Measurements from ENCODE around the gene CBL. TPM values are rescaled to one million over a fixed set of nuclear protein-coding genes. Genes with fewer than 3 reads are reported as not detected.
A peak's percentile ranks its signal among the peaks of the same experiment; 100 is the strongest.

Gene CBL
- total RNA-seq, 2 donors from 2014 or later = 29.1 to 50.5 TPM

GRCh38 chr11:119282495-119282894 lies 76.4 kb downstream of the CBL start:
- Mint-ChIP-seq H3K4me3 (no peak overlapping the region), H3K4me1 (ENCODE audit: low read depth in 2 of 2) (peaks cover 9 to 13% of the 10 kb centered on the region in 2 donors), H3K36me3 (peaks cover 20% of the 10 kb centered on the region), H3K9me3 (no peaks in the 10 kb centered on the region), H3K27me3 (no peaks in the 10 kb centered on the region), H3K27ac (peak overlapping the region in 1 of 2 donors; percentile 2)
- DNase-seq (ENCODE audit: low spot score) = no peak
- ATAC-seq = peak; percentile 59 to 65

GRCh38 chr11:119284344-119285157 lies 78.4 kb downstream of the CBL start:
- Mint-ChIP-seq H3K9me3 (no peaks in the 10 kb centered on the region), H3K27ac (no peak overlapping the region), H3K4me3 (no peak overlapping the region), H3K36me3 (peaks cover 20% of the 10 kb centered on the region), H3K27me3 (no peaks in the 10 kb centered on the region), H3K4me1 (ENCODE audit: low read depth in 2 of 2) (peaks cover 9 to 18% of the 10 kb centered on the region in 2 donors)
- DNase-seq (ENCODE audit: low spot score) = no peak
- no peak for ATAC-seq

GRCh38 chr11:119285431-119285830 lies 79.3 kb downstream of the CBL start:
- Mint-ChIP-seq H3K27me3 (no peaks in the 10 kb centered on the region), H3K27ac (no peak overlapping the region), H3K4me3 (no peak overlapping the region), H3K9me3 (no peaks in the 10 kb centered on the region), H3K36me3 (peaks cover 20% of the 10 kb centered on the region), H3K4me1 (ENCODE audit: low read depth in 2 of 2) (peaks cover 9 to 18% of the 10 kb centered on the region in 2 donors)
- DNase-seq (ENCODE audit: low spot score) = no peak
- no peak for ATAC-seq

- Mint-ChIP-seq H3K27me3 (no peaks in the 10 kb centered on the region), H3K27ac (no peak overlapping the region), H3K4me1 (ENCODE audit: low read depth in 2 of 2) (peaks cover 0 to 5% of the 10 kb centered on the region in 2 donors), H3K36me3 (peaks cover 20% of the 10 kb centered on the region), H3K9me3 (no peaks in the 10 kb centered on the region), H3K4me3 (no peak overlapping the region)
- no peak for DNase-seq (ENCODE audit: low spot score)
- ATAC-seq = no peak
These were observed 82.1 kb downstream of the CBL start for GRCh38 chr11:119288219-119288618.

- Mint-ChIP-seq H3K27me3 (no peaks in the 10 kb centered on the region), H3K36me3 (peaks cover 16% of the 10 kb centered on the region), H3K9me3 (no peaks in the 10 kb centered on the region), H3K4me3 (no peak overlapping the region), H3K4me1 (ENCODE audit: low read depth in 2 of 2) (peaks cover 0 to 5% of the 10 kb centered on the region in 2 donors), H3K27ac (no peak overlapping the region)
- ATAC-seq (no peak), DNase-seq (ENCODE audit: low spot score) (no peak)
These were observed 84.9 kb downstream of the CBL start for GRCh38 chr11:119290894-119291497.

GRCh38 chr11:119293461-119293860 lies 87.3 kb downstream of the CBL start:
- peaks cover 8% of the 10 kb centered on the region for H3K36me3 Mint-ChIP-seq
- H3K4me1 Mint-ChIP-seq (ENCODE audit: low read depth in 2 of 2) = no peaks in the 10 kb centered on the region
- H3K27me3 Mint-ChIP-seq = no peaks in the 10 kb centered on the region
- no peak overlapping the region for H3K4me3 Mint-ChIP-seq
- no peak overlapping the region for H3K27ac Mint-ChIP-seq
- ATAC-seq (no peak), DNase-seq (ENCODE audit: low spot score) (no peak)
- H3K9me3 Mint-ChIP-seq = no peaks in the 10 kb centered on the region

- ATAC-seq = no peak
- H3K4me1 Mint-ChIP-seq (ENCODE audit: low read depth in 2 of 2) = no peaks in the 10 kb centered on the region
- peaks cover 13% of the 10 kb centered on the region for H3K36me3 Mint-ChIP-seq
- H3K27me3 Mint-ChIP-seq = no peaks in the 10 kb centered on the region
- H3K27ac Mint-ChIP-seq = no peak overlapping the region
- no peaks in the 10 kb centered on the region for H3K9me3 Mint-ChIP-seq
- H3K4me3 Mint-ChIP-seq = no peak overlapping the region
- no peak for DNase-seq (ENCODE audit: low spot score)
These were observed 89.0 kb downstream of the CBL start for GRCh38 chr11:119295178-119295577.

GRCh38 chr11:119297938-119298337 lies 91.8 kb downstream of the CBL start:
- no peak for DNase-seq (ENCODE audit: low spot score)
- Mint-ChIP-seq H3K9me3 (no peaks in the 10 kb centered on the region), H3K36me3 (peaks cover 17% of the 10 kb centered on the region), H3K4me3 (no peak overlapping the region), H3K27me3 (no peaks in the 10 kb centered on the region), H3K4me1 (ENCODE audit: low read depth in 2 of 2) (no peaks in the 10 kb centered on the region), H3K27ac (no peak overlapping the region)
- no peak for ATAC-seq

GRCh38 chr11:119298726-119299125 lies 92.6 kb downstream of the CBL start:
- no peak overlapping the region for H3K4me3 Mint-ChIP-seq
- ATAC-seq = no peak
- H3K36me3 Mint-ChIP-seq = peaks cover 17% of the 10 kb centered on the region
- H3K9me3 Mint-ChIP-seq = no peaks in the 10 kb centered on the region
- no peak for DNase-seq (ENCODE audit: low spot score)
- H3K27me3 Mint-ChIP-seq = no peaks in the 10 kb centered on the region
- no peak overlapping the region for H3K27ac Mint-ChIP-seq
- H3K4me1 Mint-ChIP-seq (ENCODE audit: low read depth in 2 of 2) = no peaks in the 10 kb centered on the region

GRCh38 chr11:119299416-119299815 lies 93.3 kb downstream of the CBL start:
- ATAC-seq = no peak
- H3K36me3 Mint-ChIP-seq = peaks cover 17% of the 10 kb centered on the region
- no peaks in the 10 kb centered on the region for H3K27me3 Mint-ChIP-seq
- H3K4me3 Mint-ChIP-seq = no peak overlapping the region
- no peak for DNase-seq (ENCODE audit: low spot score)
- no peaks in the 10 kb centered on the region for H3K9me3 Mint-ChIP-seq
- no peaks in the 10 kb centered on the region for H3K4me1 Mint-ChIP-seq (ENCODE audit: low read depth in 2 of 2)
- H3K27ac Mint-ChIP-seq = no peak overlapping the region

GRCh38 chr11:119300198-119300964 lies 94.2 kb downstream of the CBL start:
- H3K36me3 Mint-ChIP-seq = peaks cover 21% of the 10 kb centered on the region
- no peaks in the 10 kb centered on the region for H3K27me3 Mint-ChIP-seq

GRCh38 chr11:119303227-119303718 lies 97.1 kb downstream of the CBL start:
- H3K4me1 Mint-ChIP-seq (ENCODE audit: low read depth in 2 of 2) = peaks cover 5 to 8% of the 10 kb centered on the region in 2 donors
- H3K27me3 Mint-ChIP-seq = no peaks in the 10 kb centered on the region
- no peak for DNase-seq (ENCODE audit: low spot score)
- H3K9me3 Mint-ChIP-seq = no peaks in the 10 kb centered on the region
- H3K36me3 Mint-ChIP-seq = peaks cover 15% of the 10 kb centered on the region
- ATAC-seq = no peak
- H3K27ac Mint-ChIP-seq = no peak overlapping the region
- H3K4me3 Mint-ChIP-seq = no peak overlapping the region

More at GRCh38 chr11:119300198-119300964, 94.2 kb downstream of the CBL start:
- Mint-ChIP-seq H3K4me3 (no peak overlapping the region), H3K27ac (no peak overlapping the region), H3K4me1 (ENCODE audit: low read depth in 2 of 2) (peaks cover 3 to 4% of the 10 kb centered on the region in 2 donors), H3K9me3 (no peaks in the 10 kb centered on the region)
- no peak for DNase-seq (ENCODE audit: low spot score)
- ATAC-seq = no peak

GRCh38 chr11:119305556-119306372 lies 99.6 kb downstream of the CBL start:
- Mint-ChIP-seq H3K4me1 (ENCODE audit: low read depth in 2 of 2) (peaks cover 5 to 8% of the 10 kb centered on the region in 2 donors), H3K27me3 (no peaks in the 10 kb centered on the region), H3K36me3 (peaks cover 8% of the 10 kb centered on the region), H3K27ac (peak overlapping the region; percentile 23 to 25), H3K4me3 (no peak overlapping the region), H3K9me3 (no peaks in the 10 kb centered on the region)
- DNase-seq (ENCODE audit: low spot score) (no peak), ATAC-seq (no peak)

All from natural killer cell treated with Interleukin-12 subunit alpha and Interleukin-12 subunit beta and Interleukin-15 and Interleukin-18, amount 100 ng/mL, for 72 hours (primary cell).